GM12873 (cell line): Measurements from ENCODE around the gene GGA1.

Experiments used
- TF ChIP-seq, protein P1 (sequence below): IDR thresholded peaks from 2 replicates; pipeline ENCODE4 v1.5.1; 2012; ENCODE audit warnings: low read depth, mild to moderate bottlenecking, moderate library complexity, low read length, control low read depth; ENCODE audit not compliant: insufficient read depth; ENCODE audit errors: missing control alignments

Gene GGA1

GRCh38 chr22:37626556-37627075 lies 18.0 kb downstream of the GGA1 start:
- TF ChIP-seq, protein P1, sequence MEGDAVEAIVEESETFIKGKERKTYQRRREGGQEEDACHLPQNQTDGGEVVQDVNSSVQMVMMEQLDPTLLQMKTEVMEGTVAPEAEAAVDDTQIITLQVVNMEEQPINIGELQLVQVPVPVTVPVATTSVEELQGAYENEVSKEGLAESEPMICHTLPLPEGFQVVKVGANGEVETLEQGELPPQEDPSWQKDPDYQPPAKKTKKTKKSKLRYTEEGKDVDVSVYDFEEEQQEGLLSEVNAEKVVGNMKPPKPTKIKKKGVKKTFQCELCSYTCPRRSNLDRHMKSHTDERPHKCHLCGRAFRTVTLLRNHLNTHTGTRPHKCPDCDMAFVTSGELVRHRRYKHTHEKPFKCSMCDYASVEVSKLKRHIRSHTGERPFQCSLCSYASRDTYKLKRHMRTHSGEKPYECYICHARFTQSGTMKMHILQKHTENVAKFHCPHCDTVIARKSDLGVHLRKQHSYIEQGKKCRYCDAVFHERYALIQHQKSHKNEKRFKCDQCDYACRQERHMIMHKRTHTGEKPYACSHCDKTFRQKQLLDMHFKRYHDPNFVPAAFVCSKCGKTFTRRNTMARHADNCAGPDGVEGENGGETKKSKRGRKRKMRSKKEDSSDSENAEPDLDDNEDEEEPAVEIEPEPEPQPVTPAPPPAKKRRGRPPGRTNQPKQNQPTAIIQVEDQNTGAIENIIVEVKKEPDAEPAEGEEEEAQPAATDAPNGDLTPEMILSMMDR: no peak

GRCh38 chr22:37627121-37627520 lies 18.5 kb downstream of the GGA1 start:
- TF ChIP-seq, protein P1: no peak

DNA sequence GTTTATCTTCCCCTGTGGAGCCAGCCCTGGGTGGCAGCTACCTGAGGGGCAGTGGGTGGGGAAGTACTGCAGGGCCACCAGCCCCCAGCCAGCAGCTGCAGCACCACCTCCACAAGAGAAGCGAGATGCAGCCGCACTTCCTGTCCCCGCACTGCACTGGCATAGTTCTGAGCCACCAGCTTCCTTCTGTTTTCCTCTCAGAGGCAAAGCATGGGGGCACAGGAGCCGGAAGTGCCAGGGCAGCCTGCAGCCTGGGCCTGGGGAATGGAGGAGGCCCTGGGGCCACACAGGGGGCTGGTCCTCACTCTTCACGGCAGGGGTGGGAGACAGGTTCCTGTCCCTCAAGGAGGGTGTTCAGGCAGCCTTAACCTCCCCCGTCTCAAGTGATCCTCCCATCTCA lies 18.9 kb downstream of the GGA1 start:
- TF ChIP-seq, protein P1: no peak

- TF ChIP-seq, protein P1: no peak
Measured at GRCh38 chr22:37628830-37629229, 20.2 kb downstream of the GGA1 start.

- TF ChIP-seq, protein P1: no peak
Measured at GRCh38 chr22:37629928-37630327, 21.3 kb downstream of the GGA1 start.

- TF ChIP-seq, protein P1: no peak
Measured at GRCh38 chr22:37630839-37631435, 22.3 kb downstream of the GGA1 start.

- TF ChIP-seq, protein P1: no peak
Measured at GRCh38 chr22:37631448-37632173, 23.0 kb downstream of the GGA1 start.
